ENCODE measurements around the gene TBC1D10A.

The TBC1D10A gene

GRCh38 chr22:30370641-30371230, 44.0 kb upstream of the TBC1D10A start:
- no peaks in the 10 kb centered on the region for H3K9me3 ChIP-seq (ENCODE audit: insufficient read depth, low read depth, low read length)
- H3K4me1 ChIP-seq (ENCODE audit: insufficient read depth, low read length, poor library complexity, severe bottlenecking) = no peaks in the 10 kb centered on the region
- no peaks in the 10 kb centered on the region for H3K9me2 ChIP-seq (replicated peaks; ENCODE audit: low read depth, low read length)
- H3K27me3 ChIP-seq (ENCODE audit: insufficient read depth, low read length, poor library complexity, severe bottlenecking) = no peaks in the 10 kb centered on the region
- H3F3A ChIP-seq (ENCODE audit: low read depth) = no peaks in the 10 kb centered on the region
- no peak overlapping the region for H2AFZ ChIP-seq (ENCODE audit: low read length)
- H4K20me1 ChIP-seq (ENCODE audit: insufficient read depth, low read length, poor library complexity, severe bottlenecking) = no peaks in the 10 kb centered on the region
- H3K4me3 ChIP-seq (ENCODE audit: low read length, poor library complexity, severe bottlenecking) = no peak overlapping the region
- no peaks in the 10 kb centered on the region for H3K36me3 ChIP-seq (ENCODE audit: insufficient read depth, low read length)
- no peaks in the 10 kb centered on the region for H3K79me2 ChIP-seq (ENCODE audit: insufficient read depth, low read length)
- H3K4me2 ChIP-seq (ENCODE audit: low read depth, low read length, poor library complexity, severe bottlenecking) = no peak overlapping the region
- H3K9ac ChIP-seq (ENCODE audit: low read depth, low read length, poor library complexity, severe bottlenecking) = no peak overlapping the region
- no peak for TF ChIP-seq EZH2phosphoT487 (IDR thresholded peaks at IDR 0.05; ENCODE audit: borderline replicate concordance)
- TF ChIP-seq CTCF (conservative IDR thresholded peaks at IDR 0.05; ENCODE audit: low read length) = no peak

- Histone ChIP-seq H3K9me3 (ENCODE audit: insufficient read depth, low read depth, low read length) (no peaks in the 10 kb centered on the region), H3F3A (ENCODE audit: low read depth) (no peaks in the 10 kb centered on the region), H3K4me2 (ENCODE audit: low read depth, low read length, poor library complexity, severe bottlenecking) (no peak overlapping the region), H3K79me2 (ENCODE audit: insufficient read depth, low read length) (no peaks in the 10 kb centered on the region), H2AFZ (ENCODE audit: low read length) (no peak overlapping the region), H3K9ac (ENCODE audit: low read depth, low read length, poor library complexity, severe bottlenecking) (no peak overlapping the region), H3K27me3 (ENCODE audit: insufficient read depth, low read length, poor library complexity, severe bottlenecking) (no peaks in the 10 kb centered on the region), H3K9me2 (replicated peaks; ENCODE audit: low read depth, low read length) (no peaks in the 10 kb centered on the region), H3K4me3 (ENCODE audit: low read length, poor library complexity, severe bottlenecking) (no peak overlapping the region), H3K36me3 (ENCODE audit: insufficient read depth, low read length) (no peaks in the 10 kb centered on the region), H3K4me1 (ENCODE audit: insufficient read depth, low read length, poor library complexity, severe bottlenecking) (no peaks in the 10 kb centered on the region), H4K20me1 (ENCODE audit: insufficient read depth, low read length, poor library complexity, severe bottlenecking) (no peaks in the 10 kb centered on the region)
- TF ChIP-seq CTCF (conservative IDR thresholded peaks at IDR 0.05; ENCODE audit: low read length) (no peak), EZH2phosphoT487 (IDR thresholded peaks at IDR 0.05; ENCODE audit: borderline replicate concordance) (no peak)
Observed at GRCh38 chr22:30368420-30368819, 41.7 kb upstream of the TBC1D10A start.

GRCh38 chr22:30365891-30366290, 39.1 kb upstream of the TBC1D10A start:
- Histone ChIP-seq H2AFZ (ENCODE audit: low read length) (no peak overlapping the region), H3K9me2 (replicated peaks; ENCODE audit: low read depth, low read length) (no peaks in the 10 kb centered on the region), H3K4me3 (ENCODE audit: low read length, poor library complexity, severe bottlenecking) (no peak overlapping the region), H3K27me3 (ENCODE audit: insufficient read depth, low read length, poor library complexity, severe bottlenecking) (no peaks in the 10 kb centered on the region), H3F3A (ENCODE audit: low read depth) (no peaks in the 10 kb centered on the region), H4K20me1 (ENCODE audit: insufficient read depth, low read length, poor library complexity, severe bottlenecking) (no peaks in the 10 kb centered on the region), H3K9ac (ENCODE audit: low read depth, low read length, poor library complexity, severe bottlenecking) (no peak overlapping the region), H3K4me1 (ENCODE audit: insufficient read depth, low read length, poor library complexity, severe bottlenecking) (no peaks in the 10 kb centered on the region), H3K79me2 (ENCODE audit: insufficient read depth, low read length) (no peaks in the 10 kb centered on the region), H3K4me2 (ENCODE audit: low read depth, low read length, poor library complexity, severe bottlenecking) (no peak overlapping the region), H3K36me3 (ENCODE audit: insufficient read depth, low read length) (no peaks in the 10 kb centered on the region), H3K9me3 (ENCODE audit: insufficient read depth, low read depth, low read length) (no peaks in the 10 kb centered on the region)
- TF ChIP-seq CTCF (conservative IDR thresholded peaks at IDR 0.05; ENCODE audit: low read length) = no peak
- TF ChIP-seq EZH2phosphoT487 (IDR thresholded peaks at IDR 0.05; ENCODE audit: borderline replicate concordance) = no peak
